Sigmoid colon (tissue), 4 donors: Measurements from ENCODE around the gene ZNF799.
"Not testable (repeated sequence)": the region's sequence is repeated elsewhere in the genome, so short reads cannot be mapped to it uniquely, and the experiment has no call there.

Experiments used
- CTCF ChIP-seq, 4 experiments: fragments of 450-650 bp in 3 of 4; fragments of 200-600 bp in 1 of 4; IDR thresholded peaks; one replicate each; pipeline ENCODE4 v1.5.1; 2016 to 2019; ENCODE audit warnings: antibody characterized with exemption in 4 of 4, mild to moderate bottlenecking in 3 of 4, moderate library complexity in 2 of 4
- EP300 ChIP-seq, 4 donors: sonication (generic); formaldehyde crosslinking; IDR thresholded peaks; one replicate each; pipeline ENCODE4 v1.6.1; 2017; ENCODE audit warnings: antibody characterized with exemption in 4 of 4
- POLR2A ChIP-seq, 2 donors: fragments of 450-650 bp; IDR thresholded peaks; one replicate each; pipeline ENCODE4 v1.6.1; 2016; ENCODE audit warnings: antibody characterized with exemption in 2 of 2, mild to moderate bottlenecking in 2 of 2, moderate library complexity in 2 of 2

- not testable (repeated sequence) for TF ChIP-seq EP300, POLR2A, CTCF (IDR thresholded peaks at IDR 0.05)
Measured at GRCh38 chr19:12362236-12362635, 38.8 kb downstream of the ZNF799 start.
